HG03064 (cell line): ENCODE results near the gene KRT81.
"Not testable (repeated sequence)": the region's sequence is repeated elsewhere in the genome, so short reads cannot be mapped to it uniquely, and the experiment has no call there.

Source experiments
- ATAC-seq: cut with Tn5 transposase; IDR thresholded peaks from one replicate; pipeline ENCODE4 v1.9.1; 2021; ENCODE audit warnings: low read depth; ENCODE audit not compliant: unreplicated experiment

KRT81 gene

DNA sequence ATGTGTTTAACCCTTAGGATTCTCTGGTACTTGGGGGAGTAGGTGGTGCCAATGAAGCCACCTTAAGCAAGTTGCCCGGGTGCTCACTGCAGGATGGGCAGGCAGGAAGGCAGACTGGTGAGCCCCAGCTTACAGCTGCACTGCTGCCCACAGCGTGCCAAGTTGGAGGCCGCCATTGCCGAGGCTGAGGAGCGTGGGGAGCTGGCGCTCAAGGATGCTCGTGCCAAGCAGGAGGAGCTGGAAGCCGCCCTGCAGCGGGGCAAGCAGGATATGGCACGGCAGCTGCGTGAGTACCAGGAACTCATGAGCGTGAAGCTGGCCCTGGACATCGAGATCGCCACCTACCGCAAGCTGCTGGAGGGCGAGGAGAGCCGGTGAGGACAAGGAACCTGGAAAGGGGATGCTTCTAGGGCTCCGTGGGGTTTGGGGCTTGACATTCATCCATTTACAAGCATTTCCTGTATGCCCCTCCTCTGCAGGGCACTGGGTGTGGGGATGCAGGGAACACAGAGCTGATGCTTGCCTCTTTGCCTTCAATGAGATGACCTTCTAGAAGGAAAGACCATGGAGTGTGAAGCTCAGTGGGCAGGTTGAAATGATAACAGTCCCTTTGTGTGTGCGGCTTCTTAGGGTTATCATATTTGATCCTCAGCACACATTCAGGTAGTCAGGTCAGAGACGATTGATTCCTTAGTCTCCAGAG lies 45.9 kb downstream of the KRT81 start:
- ATAC-seq, result no peak

DNA sequence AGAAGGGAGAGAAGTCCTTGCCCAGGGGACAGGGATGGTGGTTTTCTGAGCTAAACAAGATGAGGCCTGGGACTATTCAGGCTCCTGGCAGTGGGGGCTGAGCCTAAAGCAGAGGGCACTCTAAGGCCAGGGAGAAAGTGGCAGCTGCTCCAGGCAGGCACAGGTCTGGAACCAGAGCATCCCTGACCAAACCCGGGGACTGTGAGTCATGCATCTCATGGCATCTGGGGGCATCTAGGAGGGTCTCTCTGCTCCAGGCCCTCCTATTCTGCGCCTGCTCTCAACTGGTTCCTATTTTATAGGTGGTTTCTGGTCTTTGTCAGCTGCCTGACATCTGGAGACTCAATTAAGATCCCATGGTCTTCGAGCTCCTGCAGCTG lies 46.7 kb downstream of the KRT81 start:
- ATAC-seq, result no peak

DNA sequence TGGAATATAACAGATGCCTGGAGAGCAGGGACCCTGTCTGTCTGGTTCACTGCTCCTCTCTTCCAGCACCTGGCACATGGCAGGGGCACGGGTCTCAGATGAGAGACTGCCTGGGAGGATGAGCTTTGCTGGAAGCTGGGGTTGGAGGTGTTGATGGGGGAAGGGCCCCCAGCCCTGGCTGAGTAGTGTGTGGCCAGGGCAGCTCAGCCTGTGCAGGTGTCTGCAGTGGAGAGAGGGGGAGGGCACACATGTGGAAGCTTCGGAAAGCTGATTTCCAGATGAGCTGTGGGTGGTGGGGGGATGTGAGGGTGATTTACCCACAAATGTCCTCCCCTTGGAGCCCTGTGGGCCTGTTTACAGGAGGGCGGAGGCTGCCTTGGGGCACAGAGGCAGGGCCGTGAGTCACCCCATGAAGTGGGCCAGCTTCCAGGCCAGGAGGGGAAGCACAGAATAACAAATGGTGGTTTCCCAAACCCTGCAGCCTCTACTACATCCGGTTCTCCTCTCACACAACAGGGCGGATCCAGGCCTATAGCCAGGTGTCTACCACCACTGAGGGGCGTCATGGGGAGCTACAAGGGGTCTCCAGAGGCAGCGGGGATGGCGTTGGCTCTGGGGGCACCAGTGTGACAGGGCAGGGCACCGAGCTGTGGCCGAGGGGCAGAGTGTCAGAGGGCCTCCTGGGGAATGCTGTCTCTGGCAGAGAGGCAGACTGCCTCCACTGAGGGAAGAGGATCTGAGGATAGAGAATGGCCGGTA lies 47.3 kb downstream of the KRT81 start:
- ATAC-seq, result peak; percentile 90

DNA sequence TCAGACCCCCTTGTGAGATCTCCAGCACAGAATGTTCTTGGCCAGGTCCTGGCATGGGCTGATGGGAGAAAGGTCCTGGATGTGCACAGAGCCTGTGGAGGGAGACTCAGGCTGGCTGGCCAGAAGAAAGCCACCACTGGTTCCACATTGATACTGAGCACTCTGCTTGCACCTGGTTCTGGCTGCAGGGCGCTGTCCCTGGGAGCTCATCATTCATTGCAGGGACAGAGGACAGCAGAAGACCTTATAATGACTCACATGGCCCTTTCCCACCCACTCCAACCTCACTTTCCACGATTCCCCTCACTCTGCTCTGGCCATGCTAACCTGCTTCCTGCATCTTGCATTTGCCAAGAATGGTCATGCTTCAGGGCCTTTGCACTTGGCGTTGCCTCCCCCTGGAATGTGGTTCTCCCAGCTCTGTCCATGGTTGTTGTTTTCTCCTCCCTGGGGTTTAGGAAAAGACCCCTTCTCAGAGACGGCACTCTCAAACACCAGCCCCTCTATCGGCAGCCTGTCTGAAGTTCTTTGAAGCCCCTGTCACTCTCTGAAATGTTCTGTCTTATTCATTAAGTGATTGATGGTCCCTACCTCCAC lies 48.0 kb downstream of the KRT81 start:
- no peak for ATAC-seq

DNA sequence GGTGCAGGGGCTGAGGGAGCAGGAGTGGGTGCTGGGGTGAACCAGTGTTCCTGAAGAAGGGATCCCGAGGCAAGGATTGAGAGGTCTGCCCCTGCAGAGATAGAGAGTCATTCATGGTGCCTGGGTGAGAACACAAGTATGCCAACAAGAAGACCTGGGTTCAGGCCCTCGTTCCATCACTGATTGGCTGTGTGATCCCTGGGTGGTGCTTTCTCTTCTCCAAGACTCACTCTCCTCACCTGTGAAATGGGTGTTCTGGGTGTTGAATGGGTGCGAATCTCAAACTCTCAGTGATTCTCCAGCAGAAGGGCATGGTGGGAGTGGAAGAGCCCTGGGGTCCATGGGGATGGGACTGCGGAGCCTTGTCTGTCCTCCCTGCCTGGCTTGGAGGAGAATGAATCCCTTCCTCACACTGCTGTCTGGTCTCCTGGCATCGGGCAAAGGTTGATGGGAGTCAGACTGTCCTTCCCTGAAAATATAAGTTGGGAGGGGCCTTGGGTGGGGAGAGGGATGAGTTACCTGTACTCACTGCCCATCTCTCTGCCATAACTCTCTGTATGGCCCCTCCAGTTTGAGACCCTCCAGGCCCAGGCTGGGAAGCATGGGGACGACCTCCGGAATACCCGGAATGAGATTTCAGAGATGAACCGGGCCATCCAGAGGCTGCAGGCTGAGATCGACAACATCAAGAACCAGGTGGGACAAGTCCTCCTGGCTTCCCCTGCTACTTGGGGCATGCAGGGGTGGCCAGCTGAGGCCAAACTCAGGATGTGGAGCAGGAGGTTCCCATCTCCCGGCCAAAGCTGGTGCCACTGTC lies 48.7 kb downstream of the KRT81 start:
- no peak for ATAC-seq

DNA sequence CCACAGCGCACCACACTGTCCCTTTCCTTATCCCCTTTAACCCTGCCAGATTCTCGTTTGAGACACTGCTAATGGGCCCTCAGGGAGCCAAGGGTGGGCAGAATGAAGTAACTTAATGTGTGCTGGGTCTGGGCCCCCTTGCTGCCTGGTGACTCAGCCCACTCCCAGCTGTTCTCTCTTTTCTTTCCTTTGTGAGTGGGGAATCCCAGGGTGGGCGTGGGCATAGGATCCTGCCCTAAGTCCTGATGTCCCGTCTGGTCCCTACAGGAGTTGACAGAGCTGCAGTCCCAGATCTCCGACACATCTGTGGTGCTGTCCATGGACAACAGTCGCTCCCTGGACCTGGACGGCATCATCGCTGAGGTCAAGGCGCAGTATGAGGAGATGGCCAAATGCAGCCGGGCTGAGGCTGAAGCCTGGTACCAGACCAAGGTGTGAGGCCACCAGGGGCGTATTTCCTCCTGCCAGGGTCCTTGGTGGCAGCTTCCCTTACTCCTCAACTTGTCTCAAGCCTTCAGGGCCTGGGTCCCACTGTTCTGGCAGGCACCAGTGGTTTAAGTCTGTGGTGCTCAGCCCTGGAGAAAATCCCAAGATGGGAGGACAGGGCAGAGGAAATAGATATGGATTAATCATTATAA lies 50.0 kb downstream of the KRT81 start:
- ATAC-seq, result no peak

DNA sequence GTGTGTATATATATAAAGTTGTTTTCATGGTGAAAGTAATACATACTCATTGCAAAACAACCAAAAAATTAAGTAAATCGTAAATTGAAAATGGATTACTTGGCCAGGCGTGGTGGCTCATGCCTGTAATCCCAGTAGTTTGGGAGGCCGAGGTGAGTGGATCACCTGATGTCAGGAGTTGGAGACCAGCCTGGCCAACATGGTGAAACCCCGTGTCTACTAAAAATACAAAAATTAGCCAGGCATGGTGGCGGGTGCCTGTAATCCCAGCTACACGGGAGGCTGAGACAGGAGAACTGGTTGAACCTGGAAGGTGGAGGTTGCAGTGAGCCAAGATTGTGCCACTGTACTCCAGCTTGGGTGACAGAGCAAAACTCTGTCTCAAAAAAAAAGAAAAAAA lies 51.1 kb downstream of the KRT81 start:
- ATAC-seq, result not testable (repeated sequence)

DNA sequence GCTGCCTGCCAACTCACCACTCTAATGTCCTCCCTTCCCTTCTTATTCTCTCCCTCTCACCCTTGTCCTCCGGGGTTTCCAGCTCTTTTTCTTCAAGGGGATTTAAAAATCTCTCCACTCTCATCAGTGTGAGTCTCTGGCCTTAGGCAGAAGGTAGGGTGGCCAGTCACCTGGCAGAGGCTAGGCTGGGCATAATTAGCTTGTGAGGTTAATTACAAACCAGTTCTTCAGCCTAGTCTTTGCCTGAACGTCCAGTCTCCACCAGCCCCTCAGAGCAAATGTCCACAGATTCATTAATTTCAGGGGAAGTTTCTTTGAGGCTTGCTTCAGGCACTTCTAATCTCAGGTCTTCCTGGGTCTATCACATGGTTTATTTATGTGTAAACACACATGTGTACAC lies 51.6 kb downstream of the KRT81 start:
- no peak for ATAC-seq

DNA sequence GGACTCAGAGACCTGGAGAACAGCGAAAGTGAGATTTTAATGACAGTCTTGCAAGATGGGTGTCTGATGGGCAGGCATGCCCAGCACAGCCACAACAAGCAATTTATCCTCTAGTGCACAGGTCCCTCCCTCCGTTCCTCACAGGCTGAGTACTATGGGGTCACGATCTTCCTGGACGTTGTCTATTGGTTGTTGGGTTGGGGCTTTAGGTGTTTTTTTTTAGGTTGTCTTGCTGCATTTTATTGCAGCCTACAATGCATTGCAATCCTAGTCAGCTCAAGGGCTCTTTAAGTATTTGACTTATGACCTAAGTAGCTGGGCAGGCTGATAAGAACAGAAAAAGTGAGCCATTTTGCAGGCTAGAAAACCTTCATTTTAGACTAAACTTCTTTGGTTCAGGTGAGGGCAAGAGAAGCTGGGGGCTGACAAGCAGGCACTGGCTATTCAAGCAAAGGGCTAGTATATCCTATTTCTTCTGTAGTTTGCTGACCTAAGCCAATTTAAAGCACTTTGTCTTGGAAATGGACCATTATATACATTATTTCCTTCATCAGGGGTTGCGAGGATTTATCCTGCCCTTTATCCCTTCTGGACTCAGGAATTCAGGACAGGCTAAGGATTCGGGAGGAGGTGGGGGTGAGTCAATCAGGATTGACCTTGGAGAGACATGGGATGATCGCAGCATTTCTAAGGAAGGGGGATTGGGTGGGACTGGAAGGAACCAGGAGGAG lies 52.3 kb downstream of the KRT81 start:
- ATAC-seq, result no peak

DNA sequence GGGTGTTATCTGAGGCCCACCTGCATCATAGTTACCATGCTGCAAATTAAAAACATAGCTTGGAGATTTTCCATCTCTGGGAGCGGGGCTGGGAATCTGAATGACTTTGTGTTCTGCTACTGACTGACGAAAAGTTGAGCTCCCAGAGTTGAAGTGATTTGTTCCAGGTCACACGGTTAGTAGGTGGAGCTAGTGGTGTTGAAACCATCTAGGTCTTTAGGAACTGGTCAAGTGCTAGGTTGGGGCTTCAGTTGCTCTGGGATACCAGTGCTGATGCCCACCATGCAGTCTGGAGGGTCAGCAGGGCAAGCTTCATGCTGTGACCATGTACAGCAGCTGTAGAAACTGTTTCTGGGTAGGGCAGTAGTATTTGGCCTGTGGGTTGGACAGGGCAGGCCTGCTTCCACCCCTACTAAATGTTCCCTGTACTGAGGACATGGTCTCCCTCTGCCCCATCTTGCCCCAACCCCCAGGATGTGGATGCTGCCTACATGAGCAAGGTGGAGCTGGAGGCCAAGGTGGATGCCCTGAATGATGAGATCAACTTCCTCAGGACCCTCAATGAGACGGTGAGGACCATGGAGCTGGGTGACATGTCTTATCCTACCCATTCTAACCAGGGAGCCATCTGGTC lies 53.0 kb downstream of the KRT81 start:
- ATAC-seq, result no peak

DNA sequence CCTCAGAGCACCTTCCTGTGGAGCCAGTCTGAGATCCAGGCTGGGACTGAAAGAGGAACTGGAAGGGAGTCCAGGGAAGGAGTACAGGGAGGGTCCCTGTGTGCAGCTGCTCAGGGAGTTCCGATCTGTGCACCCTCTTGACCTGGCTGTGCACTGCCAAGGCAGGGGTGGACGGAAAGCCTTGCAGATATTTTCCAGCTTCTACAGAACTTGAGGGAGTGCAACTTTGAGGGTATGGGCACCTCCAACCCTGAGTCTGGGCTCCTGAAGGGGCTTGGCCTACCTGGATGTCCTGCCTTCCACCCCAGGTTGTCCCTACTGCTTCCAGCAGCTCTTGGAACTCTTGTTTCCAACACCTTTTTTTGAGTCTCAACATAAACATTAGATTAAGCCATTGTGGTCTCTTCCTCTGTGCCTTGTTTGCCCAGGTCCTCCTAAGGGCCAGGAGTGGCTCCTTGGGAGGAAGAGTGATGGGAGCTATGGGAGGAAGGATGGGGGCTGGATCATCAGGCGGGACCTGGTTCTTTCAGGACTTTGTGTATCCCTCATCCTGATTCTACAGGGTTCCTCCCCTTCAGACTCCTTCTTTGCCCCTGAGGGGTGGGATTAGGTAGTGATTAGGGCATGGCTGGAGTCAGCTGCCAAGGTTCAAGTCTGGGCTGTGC lies 54.8 kb downstream of the KRT81 start:
- ATAC-seq, result no peak
